DND-41 (cell line): ENCODE measurements around the gene CD1B.

Source experiments
- ATAC-seq: fragments of 200-7000 bp; cut with Tn5 transposase; 3 replicates; pipeline ENCODE4 v1.9.1; 2021; ENCODE audit warnings: low read depth; ENCODE audit not compliant: insufficient read depth
- DNase-seq: peaks from one replicate; pipeline ENCODE4 v3.0.0-alpha.2; 2020
- H2AFZ ChIP-seq: 2 replicates; pipeline ENCODE4 v1.6.0; 2012; ENCODE audit warnings: low read depth, low read length
- H3K27ac ChIP-seq: 2 replicates; pipeline ENCODE4 v1.5.1; 2012; ENCODE audit warnings: low read length, inconsistent platforms
- H3K27me3 ChIP-seq: fragments of 200-600 bp; sonication (generic); 2 replicates; pipeline ENCODE4 v1.6.0; 2012; ENCODE audit warnings: low read length, mild to moderate bottlenecking, inconsistent platforms; ENCODE audit not compliant: insufficient read depth, poor library complexity
- H3K36me3 ChIP-seq: 2 replicates; pipeline ENCODE4 v1.5.1; 2012; ENCODE audit warnings: low read length, inconsistent platforms; ENCODE audit not compliant: insufficient read depth
- H3K4me1 ChIP-seq: 2 replicates; pipeline ENCODE4 v1.5.1; 2012; ENCODE audit warnings: mild to moderate bottlenecking, low read length; ENCODE audit not compliant: insufficient read depth
- H3K4me2 ChIP-seq: 2 replicates; pipeline ENCODE4 v1.6.0; 2012; ENCODE audit warnings: mild to moderate bottlenecking, moderate library complexity, low read length, inconsistent platforms; ENCODE audit not compliant: insufficient read depth
- H3K4me3 ChIP-seq, 2 experiments: fragments of 200-600 bp in 1 of 2; shearing (Covaris generic) in 1 of 2; 2 replicates each; pipeline ENCODE4 v1.5.1; 2012 to 2016; ENCODE audit warnings: inconsistent platforms in 2 of 2, low read length in 2 of 2, mild to moderate bottlenecking in 2 of 2, low read depth in 1 of 2, moderate library complexity in 1 of 2
- H3K79me2 ChIP-seq: 2 replicates; pipeline ENCODE4 v1.6.0; 2012; ENCODE audit warnings: low read length, inconsistent platforms; ENCODE audit not compliant: insufficient read depth
- H3K9ac ChIP-seq: 2 replicates; pipeline ENCODE4 v1.6.0; 2012; ENCODE audit warnings: low read depth, mild to moderate bottlenecking, inconsistent platforms, low read length, moderate library complexity
- H3K9me3 ChIP-seq: 2 replicates; pipeline ENCODE4 v1.5.1; 2012; ENCODE audit warnings: low read length, moderate library complexity, mild to moderate bottlenecking, inconsistent platforms; ENCODE audit not compliant: insufficient read depth, severe bottlenecking
- H4K20me1 ChIP-seq: 2 replicates; pipeline ENCODE4 v1.6.0; 2012; ENCODE audit warnings: low read length; ENCODE audit not compliant: insufficient read depth
- EZH2 ChIP-seq: IDR thresholded peaks from 3 replicates; pipeline ENCODE4 v1.6.1; 2012; ENCODE audit warnings: borderline replicate concordance, low read depth, mild to moderate bottlenecking, moderate library complexity, low read length, inconsistent platforms; ENCODE audit not compliant: severe bottlenecking
- TF ChIP-seq, protein P1 (sequence below): IDR thresholded peaks from 2 replicates; pipeline ENCODE4 v1.5.1; 2012; ENCODE audit warnings: borderline replicate concordance, low read length, moderate library complexity, mild to moderate bottlenecking; ENCODE audit not compliant: poor library complexity, severe bottlenecking; ENCODE audit errors: extremely low read depth

The CD1B gene

DNA sequence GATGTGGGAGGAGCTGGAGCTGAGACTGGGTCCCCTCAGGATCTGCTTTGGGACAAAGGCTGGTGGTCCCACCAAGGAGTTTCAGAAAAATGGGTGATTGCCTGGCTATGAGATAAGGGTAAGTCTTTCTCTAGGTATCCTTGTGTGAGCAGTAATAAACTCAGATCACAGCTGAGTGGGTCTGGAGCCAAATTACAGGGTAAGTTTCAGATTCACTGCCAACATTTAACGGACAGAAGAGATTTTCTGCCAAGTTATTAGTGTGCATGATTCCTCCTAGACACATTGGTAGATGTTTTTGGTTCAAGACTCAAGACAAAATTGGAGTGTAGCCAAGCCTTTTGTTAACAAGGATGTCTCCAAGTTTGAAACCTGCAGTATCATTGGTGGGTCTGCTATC, 7.5 kb downstream of the CD1B start:
- no peak for DNase-seq
- H2AFZ ChIP-seq, result no peak overlapping the region

DNA sequence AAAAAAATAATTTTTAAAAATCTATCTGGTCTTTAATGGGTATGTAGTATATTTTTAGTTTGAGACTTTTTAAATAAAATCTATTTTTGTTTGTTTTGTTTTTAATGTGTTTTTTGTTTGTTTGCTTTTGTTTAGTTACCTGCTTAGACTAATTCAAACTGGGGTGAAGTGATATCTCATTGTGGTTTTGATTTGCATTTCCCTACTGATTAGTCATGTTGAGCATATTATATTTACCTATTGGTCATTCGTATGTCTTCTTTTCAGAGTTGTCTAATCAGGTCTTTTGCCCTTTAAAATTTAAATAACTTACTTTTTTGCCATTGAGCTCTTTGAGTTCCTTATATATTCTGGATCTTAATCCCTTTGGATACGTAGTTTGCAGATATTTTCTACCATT, 20.3 kb downstream of the CD1B start:
- no peaks in the 10 kb centered on the region for H4K20me1 ChIP-seq
- no peak overlapping the region for H3K9ac ChIP-seq
- TF ChIP-seq, protein P1, sequence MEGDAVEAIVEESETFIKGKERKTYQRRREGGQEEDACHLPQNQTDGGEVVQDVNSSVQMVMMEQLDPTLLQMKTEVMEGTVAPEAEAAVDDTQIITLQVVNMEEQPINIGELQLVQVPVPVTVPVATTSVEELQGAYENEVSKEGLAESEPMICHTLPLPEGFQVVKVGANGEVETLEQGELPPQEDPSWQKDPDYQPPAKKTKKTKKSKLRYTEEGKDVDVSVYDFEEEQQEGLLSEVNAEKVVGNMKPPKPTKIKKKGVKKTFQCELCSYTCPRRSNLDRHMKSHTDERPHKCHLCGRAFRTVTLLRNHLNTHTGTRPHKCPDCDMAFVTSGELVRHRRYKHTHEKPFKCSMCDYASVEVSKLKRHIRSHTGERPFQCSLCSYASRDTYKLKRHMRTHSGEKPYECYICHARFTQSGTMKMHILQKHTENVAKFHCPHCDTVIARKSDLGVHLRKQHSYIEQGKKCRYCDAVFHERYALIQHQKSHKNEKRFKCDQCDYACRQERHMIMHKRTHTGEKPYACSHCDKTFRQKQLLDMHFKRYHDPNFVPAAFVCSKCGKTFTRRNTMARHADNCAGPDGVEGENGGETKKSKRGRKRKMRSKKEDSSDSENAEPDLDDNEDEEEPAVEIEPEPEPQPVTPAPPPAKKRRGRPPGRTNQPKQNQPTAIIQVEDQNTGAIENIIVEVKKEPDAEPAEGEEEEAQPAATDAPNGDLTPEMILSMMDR, result no peak
- no peak for TF ChIP-seq EZH2
- no peak overlapping the region for H3K4me2 ChIP-seq
- no peak overlapping the region for H3K27ac ChIP-seq
- no peaks in the 10 kb centered on the region for H3K36me3 ChIP-seq
- H3K79me2 ChIP-seq, result no peaks in the 10 kb centered on the region
- H3K27me3 ChIP-seq, result no peaks in the 10 kb centered on the region
- ATAC-seq, result no peak
- H2AFZ ChIP-seq, result no peak overlapping the region
- H3K4me1 ChIP-seq, result peaks cover 15% of the 10 kb centered on the region
- no peak for DNase-seq
- no peak overlapping the region for H3K4me3 ChIP-seq
- peaks cover 7% of the 10 kb centered on the region for H3K9me3 ChIP-seq

More for the DNA sequence above, 7.5 kb downstream of the CD1B start:
- TF ChIP-seq EZH2, result no peak
- TF ChIP-seq, protein P1, result no peak
- H3K4me1 ChIP-seq, result peaks cover 32% of the 10 kb centered on the region
- H3K4me2 ChIP-seq, result no peak overlapping the region
- H3K27me3 ChIP-seq, result no peaks in the 10 kb centered on the region
- peaks cover 29% of the 10 kb centered on the region for H3K79me2 ChIP-seq
- peaks cover 34% of the 10 kb centered on the region for H3K36me3 ChIP-seq
- ATAC-seq, result peak; percentile 2; the same call in 1 of the 3 replicates
- no peak overlapping the region for H3K4me3 ChIP-seq
- H4K20me1 ChIP-seq, result no peaks in the 10 kb centered on the region
- peaks cover 30% of the 10 kb centered on the region for H3K9me3 ChIP-seq
- H3K27ac ChIP-seq, result peak overlapping the region; percentile 57; the same call in 1 of the 2 replicates
- no peak overlapping the region for H3K9ac ChIP-seq

DNA sequence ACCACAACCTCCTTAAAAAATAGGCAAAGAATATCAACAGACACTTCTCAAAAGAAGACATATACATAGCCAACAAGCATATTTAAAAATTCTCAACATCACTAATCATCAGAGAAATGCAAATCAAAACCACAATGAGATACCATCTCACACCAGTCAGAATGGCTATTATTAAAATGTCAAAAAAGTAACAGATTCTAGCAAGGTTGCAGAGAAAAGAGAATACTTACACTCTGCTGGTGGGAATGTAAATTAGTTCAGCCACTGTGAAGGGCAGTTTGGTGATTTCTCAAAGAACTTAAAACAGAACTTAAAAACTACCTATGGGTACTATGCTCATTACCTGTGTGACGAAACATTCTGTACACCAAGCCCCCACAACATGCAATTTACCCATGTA, 20.7 kb downstream of the CD1B start:
- Histone ChIP-seq H2AFZ (0 out of 2 replicates have a peak overlapping the region, but pooled peaks have one; percentile 9), H3K27ac (peak overlapping the region; percentile 55), H3K4me3 (no peak overlapping the region), H3K9me3 (peaks cover 7% of the 10 kb centered on the region), H3K79me2 (no peaks in the 10 kb centered on the region), H4K20me1 (no peaks in the 10 kb centered on the region), H3K27me3 (no peaks in the 10 kb centered on the region), H3K4me2 (no peak overlapping the region), H3K36me3 (no peaks in the 10 kb centered on the region), H3K4me1 (peaks cover 15% of the 10 kb centered on the region), H3K9ac (no peak overlapping the region)
- no peak for DNase-seq
- TF ChIP-seq, protein P1, result no peak
- TF ChIP-seq EZH2, result no peak
- ATAC-seq, result peak; percentile 27; the same call in 2 of the 3 replicates
